ENCODE results near the gene ADAMTS17.

ADAMTS17 gene

GRCh38 chr15:100310513-100311153, 31.1 kb downstream of the ADAMTS17 start:
- no peak overlapping the region for H3K4me3 ChIP-seq (ENCODE audit: low read depth, low read length)
- TF ChIP-seq, protein P1, sequence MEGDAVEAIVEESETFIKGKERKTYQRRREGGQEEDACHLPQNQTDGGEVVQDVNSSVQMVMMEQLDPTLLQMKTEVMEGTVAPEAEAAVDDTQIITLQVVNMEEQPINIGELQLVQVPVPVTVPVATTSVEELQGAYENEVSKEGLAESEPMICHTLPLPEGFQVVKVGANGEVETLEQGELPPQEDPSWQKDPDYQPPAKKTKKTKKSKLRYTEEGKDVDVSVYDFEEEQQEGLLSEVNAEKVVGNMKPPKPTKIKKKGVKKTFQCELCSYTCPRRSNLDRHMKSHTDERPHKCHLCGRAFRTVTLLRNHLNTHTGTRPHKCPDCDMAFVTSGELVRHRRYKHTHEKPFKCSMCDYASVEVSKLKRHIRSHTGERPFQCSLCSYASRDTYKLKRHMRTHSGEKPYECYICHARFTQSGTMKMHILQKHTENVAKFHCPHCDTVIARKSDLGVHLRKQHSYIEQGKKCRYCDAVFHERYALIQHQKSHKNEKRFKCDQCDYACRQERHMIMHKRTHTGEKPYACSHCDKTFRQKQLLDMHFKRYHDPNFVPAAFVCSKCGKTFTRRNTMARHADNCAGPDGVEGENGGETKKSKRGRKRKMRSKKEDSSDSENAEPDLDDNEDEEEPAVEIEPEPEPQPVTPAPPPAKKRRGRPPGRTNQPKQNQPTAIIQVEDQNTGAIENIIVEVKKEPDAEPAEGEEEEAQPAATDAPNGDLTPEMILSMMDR (IDR thresholded peaks at IDR 0.05; ENCODE audit: low read depth, low read length) = no peak

- TF ChIP-seq, protein P1 (IDR thresholded peaks at IDR 0.05; ENCODE audit: low read depth, low read length) = no peak
These were observed 31.8 kb downstream of the ADAMTS17 start for GRCh38 chr15:100310041-100310405.

DNA sequence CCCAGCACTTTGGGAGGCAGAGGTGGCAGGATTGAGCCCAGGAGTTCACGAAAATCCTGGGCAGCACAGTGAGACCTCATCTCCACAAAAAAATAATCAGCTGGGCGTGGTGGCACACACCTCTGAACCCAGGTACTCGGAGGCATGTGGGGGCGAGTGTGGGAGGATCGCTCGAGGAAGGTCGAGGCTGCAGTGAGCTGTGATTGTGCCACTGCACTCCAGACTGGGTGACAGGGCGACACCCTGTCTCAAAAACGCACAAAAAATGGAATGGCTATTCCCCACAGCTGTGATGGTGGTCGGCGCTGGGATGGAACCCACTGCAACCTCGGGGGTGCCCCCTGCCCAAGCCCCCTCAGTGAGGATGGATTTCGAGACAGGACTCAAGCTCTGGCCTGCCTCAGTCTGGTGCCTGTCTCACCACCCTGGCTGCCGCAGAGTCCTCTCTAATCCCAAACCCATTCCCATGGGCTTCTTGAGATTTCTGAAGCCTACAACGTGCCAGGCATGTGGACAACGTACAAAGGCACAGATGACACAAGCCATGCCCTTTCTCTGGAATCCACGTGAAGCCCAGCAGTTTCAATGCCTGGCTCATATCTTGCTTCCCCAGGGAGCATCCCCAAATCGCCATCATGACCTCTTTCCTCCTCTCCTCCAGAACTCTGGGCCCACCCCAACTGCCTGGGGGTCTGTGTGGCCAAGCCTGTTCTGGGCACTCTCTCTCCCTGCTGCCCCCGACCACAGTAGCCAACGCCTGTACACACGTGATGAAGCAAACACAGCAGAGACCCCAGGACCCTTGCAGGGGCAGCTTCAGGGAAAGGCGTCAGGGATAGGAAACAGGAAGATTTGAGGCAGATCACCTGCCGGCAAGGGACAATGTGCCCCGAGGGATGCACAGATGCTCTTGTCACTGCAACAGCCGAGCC, 32.4 kb downstream of the ADAMTS17 start:
- H3K4me3 ChIP-seq (ENCODE audit: low read depth, low read length) = no peak overlapping the region
- TF ChIP-seq, protein P1 (IDR thresholded peaks at IDR 0.05; ENCODE audit: low read depth, low read length) = no peak

More at GRCh38 chr15:100310041-100310405, 31.8 kb downstream of the ADAMTS17 start:
- no peak overlapping the region for H3K4me3 ChIP-seq (ENCODE audit: low read depth, low read length)

- TF ChIP-seq, protein P1 (IDR thresholded peaks at IDR 0.05; ENCODE audit: low read depth, low read length) = no peak
- no peak overlapping the region for H3K4me3 ChIP-seq (ENCODE audit: low read depth, low read length)
These were observed 33.2 kb downstream of the ADAMTS17 start for GRCh38 chr15:100308608-100309007.

- H3K4me3 ChIP-seq (ENCODE audit: low read depth, low read length) = no peak overlapping the region
- TF ChIP-seq, protein P1 (IDR thresholded peaks at IDR 0.05; ENCODE audit: low read depth, low read length) = no peak
These were observed 33.6 kb downstream of the ADAMTS17 start for GRCh38 chr15:100308213-100308600.

- TF ChIP-seq, protein P1 (IDR thresholded peaks at IDR 0.05; ENCODE audit: low read depth, low read length) = no peak
- H3K4me3 ChIP-seq (ENCODE audit: low read depth, low read length) = no peak overlapping the region
These were observed 34.2 kb downstream of the ADAMTS17 start for GRCh38 chr15:100307241-100308212.
